BJ (cell line): Measurements from ENCODE around the gene ABHD17C. TPM values are rescaled to one million over a fixed set of nuclear protein-coding genes. Genes with fewer than 3 reads are reported as not detected.

Experiments
- CTCF ChIA-PET: fragments of 350-600 bp; formaldehyde crosslinking; extraction: SDS; loops from one replicate; lab custom pipeline; 2021; ENCODE audit warnings: antibody characterized with exemption, inconsistent platforms; lab: Yijun Ruan, JAX
- POLR2A ChIA-PET: fragments of 300-600 bp; sonication (Branson Sonifier 250); formaldehyde crosslinking; extraction: SDS; loops from one replicate; lab custom pipeline; 2021; ENCODE audit warnings: antibody characterized with exemption; lab: Charles Lee
- DNase-seq: peaks from one replicate; pipeline ENCODE4 v3.0.0-alpha.2; 2011; ENCODE audit warnings: low read depth
- H3K27me3 ChIP-seq: 2 replicates; pipeline ENCODE4 v1.6.0; 2011; ENCODE audit warnings: low read length; ENCODE audit not compliant: control insufficient read depth, insufficient read depth
- H3K36me3 ChIP-seq: 2 replicates; pipeline ENCODE4 v1.5.1; 2011; ENCODE audit warnings: low read length; ENCODE audit not compliant: control insufficient read depth, insufficient read depth
- H3K4me3 ChIP-seq: 2 replicates; pipeline ENCODE4 v1.5.1; 2011; ENCODE audit warnings: low read depth, mild to moderate bottlenecking, control low read depth, low read length
- CTCF ChIP-seq: IDR thresholded peaks from 2 replicates; pipeline ENCODE4 v1.5.1; 2011; ENCODE audit warnings: low read depth, mild to moderate bottlenecking, control low read depth, inconsistent platforms, low read length, moderate library complexity; ENCODE audit not compliant: insufficient read depth
- polyA plus RNA-seq: library from polyadenylated mRNA; depleted of rRNA; stranded (reverse); fragments of >200 nt; gene quantifications from 2 replicates; pipeline ENCODE4 v1.2.3, GENCODE V29; 2011

The ABHD17C gene
- polyA plus RNA-seq, 1 experiment: 19.2 TPM

DNA sequence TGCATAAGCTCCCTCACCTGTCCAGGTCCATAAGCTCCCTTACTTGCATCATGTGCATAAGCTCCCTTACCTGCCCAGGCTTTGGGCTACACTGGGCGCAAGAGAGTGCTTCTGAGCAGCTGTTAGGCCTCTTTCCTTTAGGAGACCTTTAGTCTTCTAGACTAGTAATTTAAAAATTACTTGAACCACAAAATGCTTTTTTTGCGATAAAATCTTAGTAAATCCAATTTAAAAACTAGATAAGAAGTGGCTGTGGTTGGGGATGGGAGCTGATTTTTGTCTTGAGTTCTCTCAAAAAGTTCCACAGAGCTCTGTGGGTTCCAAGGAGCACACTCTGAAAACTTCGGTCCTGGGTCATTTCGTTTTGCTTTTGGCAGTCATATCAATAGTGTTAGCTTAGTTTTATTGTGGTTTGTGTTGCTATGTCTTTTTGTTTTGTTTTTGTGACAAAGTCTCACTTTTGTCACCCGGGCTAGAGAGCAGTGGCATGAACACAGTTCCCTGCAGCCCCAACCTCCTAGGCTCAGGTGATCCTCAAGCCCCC is 90.8 kb downstream of the ABHD17C start:
- H3K4me3 ChIP-seq: peak overlapping the region; percentile 7
- no peak for TF ChIP-seq CTCF
- H3K27me3 ChIP-seq: no peaks in the 10 kb centered on the region
- peaks cover 53% of the 10 kb centered on the region for H3K36me3 ChIP-seq
- CTCF ChIA-PET: interaction anchor here (0.9 to 2.9 kb wide), 6 partner anchors 8 to 332 kb away, joined by 3 to 11 read pairs (median 4); no protein-coding TSS in a partner anchor
- no peak for DNase-seq
- POLR2A ChIA-PET: interaction anchor here (0.6 kb wide), 1 partner anchor 308 kb away, joined by 5 read pairs; no protein-coding TSS in a partner anchor

DNA sequence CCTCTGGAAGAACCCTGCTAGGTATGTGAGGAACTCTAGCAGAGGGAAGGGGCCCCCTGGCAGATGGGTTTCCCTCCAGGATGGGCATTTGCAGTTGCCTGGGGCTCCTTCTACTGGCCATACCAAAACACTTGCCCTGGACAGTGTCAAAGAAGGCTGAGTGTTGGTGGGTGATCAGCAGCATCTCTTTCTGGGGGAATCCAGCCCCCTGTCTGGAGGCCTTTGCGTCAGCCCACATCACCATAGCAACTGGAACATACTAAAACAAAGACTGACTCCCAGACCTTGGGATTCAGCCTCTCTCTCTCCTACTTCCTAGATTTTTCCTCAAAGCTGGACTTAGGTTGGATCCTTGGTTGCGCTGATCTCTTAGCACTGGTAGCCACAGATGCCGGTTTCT is 92.2 kb downstream of the ABHD17C start:
- DNase-seq: no peak
- Histone ChIP-seq H3K27me3 (no peaks in the 10 kb centered on the region), H3K4me3 (no peak overlapping the region), H3K36me3 (peaks cover 59% of the 10 kb centered on the region)
- POLR2A ChIA-PET: no interaction called here
- CTCF ChIA-PET: interaction anchor here (0.9 to 2.9 kb wide), 4 partner anchors 9 to 333 kb away, joined by 3 to 11 read pairs (median 3); no protein-coding TSS in a partner anchor
- TF ChIP-seq CTCF: peak; percentile 33; the same call in 1 of the 2 replicates

- no peaks in the 10 kb centered on the region for H3K27me3 ChIP-seq
- CTCF ChIA-PET: interaction anchor here (1.7 kb wide), 1 partner anchor 9 kb away, joined by 5 read pairs; the partner anchor contains the start of gene CEMIP
- H3K36me3 ChIP-seq: peaks cover 56% of the 10 kb centered on the region
- no peak overlapping the region for H3K4me3 ChIP-seq
- DNase-seq: no peak
- POLR2A ChIA-PET: interaction anchor here (0.7 to 0.9 kb wide), 3 partner anchors 9 to 375 kb away, joined by 3 to 14 read pairs (median 5); no protein-coding TSS in a partner anchor
- TF ChIP-seq CTCF: no peak
Observed at GRCh38 chr15:80788536-80788935, 93.4 kb downstream of the ABHD17C start.

- peak; percentile 57 for DNase-seq
- CTCF ChIA-PET: interaction anchor here (1.3 to 1.7 kb wide), 2 partner anchors 10 to 12 kb away, joined by 3 to 5 read pairs; partner anchors contain the start of gene CEMIP
- Histone ChIP-seq H3K36me3 (peaks cover 54% of the 10 kb centered on the region), H3K4me3 (no peak overlapping the region), H3K27me3 (no peaks in the 10 kb centered on the region)
- POLR2A ChIA-PET: interaction anchor here (0.8 kb wide), 1 partner anchor 222 kb away, joined by 4 read pairs; no protein-coding TSS in a partner anchor
- TF ChIP-seq CTCF: no peak
Observed at GRCh38 chr15:80789296-80789695, 94.2 kb downstream of the ABHD17C start.

DNA sequence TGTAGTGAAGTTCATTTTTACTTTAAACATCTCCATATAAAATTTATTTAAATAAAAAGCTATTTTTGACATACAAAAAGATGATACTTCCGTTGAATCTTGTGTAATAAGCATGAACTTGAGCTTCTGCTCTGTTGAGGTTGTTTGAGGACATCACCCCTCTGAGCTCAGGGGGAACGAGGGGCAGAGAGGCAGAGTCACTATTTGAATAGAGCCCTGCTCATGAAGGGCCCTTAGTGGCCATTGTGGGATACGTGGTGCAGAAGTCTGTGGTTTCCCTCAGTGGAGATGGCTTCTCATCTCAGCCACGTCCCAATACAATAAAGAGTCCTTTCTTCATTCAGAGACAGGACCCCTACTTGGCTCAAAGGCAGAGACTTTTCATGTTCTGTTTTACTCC is 94.7 kb downstream of the ABHD17C start:
- no peaks in the 10 kb centered on the region for H3K27me3 ChIP-seq
- peaks cover 51% of the 10 kb centered on the region for H3K36me3 ChIP-seq
- no peak for DNase-seq
- ChIA-PET CTCF (interaction anchor here (0.6 to 1.7 kb wide), 3 partner anchors 10 to 16 kb away, joined by 3 to 5 read pairs (median 3); partner anchors contain the start of gene CEMIP), POLR2A (interaction anchor here (0.8 kb wide), 1 partner anchor 223 kb away, joined by 4 read pairs; no protein-coding TSS in a partner anchor)
- no peak overlapping the region for H3K4me3 ChIP-seq
- no peak for TF ChIP-seq CTCF
